Measurements from ENCODE around the gene MEPCE.

DNA sequence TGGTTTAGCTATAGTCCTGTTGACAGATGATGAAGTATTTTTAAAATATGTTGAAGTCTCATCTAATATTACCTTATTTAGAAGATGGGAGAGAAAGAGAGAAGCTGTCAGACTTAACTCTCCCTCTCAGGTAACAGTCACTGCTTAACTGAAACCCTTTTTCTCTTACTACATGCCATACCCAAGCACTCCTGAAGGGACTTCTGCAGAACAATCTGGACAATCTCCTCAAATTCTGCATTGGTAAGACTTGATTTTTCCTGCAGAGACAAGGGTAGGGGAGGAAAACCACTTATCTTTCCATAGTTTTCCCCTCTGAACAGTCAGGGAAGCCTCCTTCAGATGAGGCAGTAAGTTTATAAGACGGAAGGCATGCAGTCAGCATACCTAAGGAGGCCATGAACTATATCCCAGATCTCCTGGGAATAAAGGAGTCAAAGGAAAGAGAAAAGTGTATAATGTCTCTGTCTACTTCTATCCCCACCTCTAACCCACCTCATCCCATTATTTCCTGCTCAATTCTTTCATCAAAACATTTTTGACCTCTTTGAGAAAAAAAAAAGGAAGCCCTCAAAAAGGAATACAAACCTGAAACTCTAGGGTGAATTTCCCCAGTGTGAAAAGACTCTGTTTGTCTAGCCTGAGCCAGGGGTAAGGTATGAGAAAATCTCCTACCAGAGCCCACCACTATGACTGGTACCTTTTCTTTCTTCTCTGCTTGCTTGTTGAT, 10.5 kb upstream of the MEPCE start:
- TF ChIP-seq CTCF (IDR thresholded peaks at IDR 0.05), result no peak
- no peak for TF ChIP-seq POLR2A (IDR thresholded peaks at IDR 0.05)
- no peak for TF ChIP-seq EP300 (IDR thresholded peaks at IDR 0.05)

Data from suprapubic skin (tissue), 3 donors.